ENCODE measurements around the gene ACTR1B.

ACTR1B gene

GRCh38 chr2:97671526-97671925 lies 7.7 kb upstream of the ACTR1B start:
- H3K4me3 ChIP-seq (ENCODE audit: low read length) = no peak overlapping the region

DNA sequence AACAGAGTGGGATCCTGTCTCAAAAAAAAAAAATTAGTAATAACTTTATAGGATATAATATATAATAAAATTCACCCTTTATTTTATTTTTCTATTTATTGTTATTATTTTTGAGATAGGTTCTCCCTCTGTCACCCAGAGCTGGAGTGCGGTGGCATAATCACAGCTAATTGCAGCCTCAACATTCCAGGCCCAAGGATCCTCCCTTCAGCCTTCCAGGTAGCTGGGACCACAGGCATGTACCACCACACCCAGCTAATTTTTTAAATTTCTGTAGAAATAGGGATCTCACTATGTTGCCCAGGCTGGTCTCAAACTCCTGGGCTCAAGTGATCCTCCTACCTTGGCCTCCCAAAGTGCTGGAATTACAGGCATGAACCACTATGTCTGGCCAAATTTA lies 6.6 kb upstream of the ACTR1B start:
- Histone ChIP-seq H2AFZ (ENCODE audit: low read depth, low read length) (no peak overlapping the region), H3K9me3 (ENCODE audit: insufficient read depth, low read length) (no peaks in the 10 kb centered on the region), H3K4me3 (ENCODE audit: low read length) (no peak overlapping the region), H4K20me1 (ENCODE audit: insufficient read depth, low read length) (no peaks in the 10 kb centered on the region), H3K4me1 (ENCODE audit: low read length) (peaks cover 17% of the 10 kb centered on the region), H3K36me3 (replicated peaks; ENCODE audit: low read depth, low read length) (no peaks in the 10 kb centered on the region), H3K9ac (ENCODE audit: low read length) (no peak overlapping the region), H3K79me2 (ENCODE audit: low read length) (no peaks in the 10 kb centered on the region), H3K4me2 (ENCODE audit: low read length) (no peak overlapping the region), H3K27ac (ENCODE audit: low read length) (no peak overlapping the region), H3K27me3 (ENCODE audit: low read depth, low read length) (no peaks in the 10 kb centered on the region)
- TF ChIP-seq, protein P1, sequence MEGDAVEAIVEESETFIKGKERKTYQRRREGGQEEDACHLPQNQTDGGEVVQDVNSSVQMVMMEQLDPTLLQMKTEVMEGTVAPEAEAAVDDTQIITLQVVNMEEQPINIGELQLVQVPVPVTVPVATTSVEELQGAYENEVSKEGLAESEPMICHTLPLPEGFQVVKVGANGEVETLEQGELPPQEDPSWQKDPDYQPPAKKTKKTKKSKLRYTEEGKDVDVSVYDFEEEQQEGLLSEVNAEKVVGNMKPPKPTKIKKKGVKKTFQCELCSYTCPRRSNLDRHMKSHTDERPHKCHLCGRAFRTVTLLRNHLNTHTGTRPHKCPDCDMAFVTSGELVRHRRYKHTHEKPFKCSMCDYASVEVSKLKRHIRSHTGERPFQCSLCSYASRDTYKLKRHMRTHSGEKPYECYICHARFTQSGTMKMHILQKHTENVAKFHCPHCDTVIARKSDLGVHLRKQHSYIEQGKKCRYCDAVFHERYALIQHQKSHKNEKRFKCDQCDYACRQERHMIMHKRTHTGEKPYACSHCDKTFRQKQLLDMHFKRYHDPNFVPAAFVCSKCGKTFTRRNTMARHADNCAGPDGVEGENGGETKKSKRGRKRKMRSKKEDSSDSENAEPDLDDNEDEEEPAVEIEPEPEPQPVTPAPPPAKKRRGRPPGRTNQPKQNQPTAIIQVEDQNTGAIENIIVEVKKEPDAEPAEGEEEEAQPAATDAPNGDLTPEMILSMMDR (IDR thresholded peaks at IDR 0.05; ENCODE audit: low read depth, low read length) = no peak
- no peak for TF ChIP-seq EZH2phosphoT487 (IDR thresholded peaks at IDR 0.05; ENCODE audit: low read depth)

More at GRCh38 chr2:97671526-97671925, 7.7 kb upstream of the ACTR1B start:
- Histone ChIP-seq H3K9me3 (ENCODE audit: insufficient read depth, low read length) (no peaks in the 10 kb centered on the region), H3K9ac (ENCODE audit: low read length) (no peak overlapping the region), H3K36me3 (replicated peaks; ENCODE audit: low read depth, low read length) (no peaks in the 10 kb centered on the region), H3K79me2 (ENCODE audit: low read length) (no peaks in the 10 kb centered on the region), H3K27ac (ENCODE audit: low read length) (no peak overlapping the region), H3K4me1 (ENCODE audit: low read length) (peaks cover 17% of the 10 kb centered on the region), H3K4me2 (ENCODE audit: low read length) (no peak overlapping the region), H2AFZ (ENCODE audit: low read depth, low read length) (no peak overlapping the region), H3K27me3 (ENCODE audit: low read depth, low read length) (no peaks in the 10 kb centered on the region), H4K20me1 (ENCODE audit: insufficient read depth, low read length) (no peaks in the 10 kb centered on the region)
- TF ChIP-seq EZH2phosphoT487 (IDR thresholded peaks at IDR 0.05; ENCODE audit: low read depth) = no peak

DNA sequence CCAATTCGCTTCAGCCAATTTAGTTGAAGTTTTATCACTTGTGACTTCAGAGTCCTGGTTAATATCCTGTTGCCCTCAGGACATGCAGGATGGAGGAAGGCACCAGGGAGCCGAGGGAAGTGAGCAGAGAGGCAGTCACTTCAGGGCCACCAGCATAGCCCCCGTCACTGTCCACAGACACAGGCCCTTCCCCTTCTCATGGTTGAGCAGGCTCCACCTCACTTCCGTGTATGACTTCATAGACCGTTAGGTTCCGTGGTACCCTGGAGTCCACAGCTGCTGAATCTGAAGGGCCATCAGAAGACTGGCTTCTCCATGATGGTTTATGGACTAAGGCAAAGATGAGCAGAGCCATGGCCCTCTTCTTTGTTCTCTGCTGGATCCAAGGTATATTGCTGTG lies 5.6 kb upstream of the ACTR1B start, which contains the start of gene C2orf92:
C2orf92 (plus strand) TSS at position 266 of the 400 bp plus-strand sequence; CDS start at position 342, 76 bp downstream.
- Histone ChIP-seq H3K4me3 (ENCODE audit: low read length) (no peak within 1 kb of the TSS), H3K27me3 (ENCODE audit: low read depth, low read length) (no peaks in the 10 kb centered on the region), H3K9ac (ENCODE audit: low read length) (no peak within 1 kb of the TSS), H3K27ac (ENCODE audit: low read length) (no peak within 1 kb of the TSS), H3K4me2 (ENCODE audit: low read length) (no peak within 1 kb of the TSS), H3K79me2 (ENCODE audit: low read length) (no peaks in the 10 kb centered on the region), H2AFZ (ENCODE audit: low read depth, low read length) (no peak within 1 kb of the TSS), H3K9me3 (ENCODE audit: insufficient read depth, low read length) (no peaks in the 10 kb centered on the region), H4K20me1 (ENCODE audit: insufficient read depth, low read length) (no peaks in the 10 kb centered on the region), H3K4me1 (ENCODE audit: low read length) (peaks cover 15% of the 10 kb centered on the region), H3K36me3 (replicated peaks; ENCODE audit: low read depth, low read length) (no peaks in the 10 kb centered on the region)
- no peak for TF ChIP-seq EZH2phosphoT487 (IDR thresholded peaks at IDR 0.05; ENCODE audit: low read depth)
- TF ChIP-seq, protein P1 (IDR thresholded peaks at IDR 0.05; ENCODE audit: low read depth, low read length) = no peak

- Histone ChIP-seq H3K4me2 (ENCODE audit: low read length) (peak overlapping the region; percentile 62), H3K36me3 (replicated peaks; ENCODE audit: low read depth, low read length) (no peaks in the 10 kb centered on the region), H3K27ac (ENCODE audit: low read length) (peak overlapping the region; percentile 56), H4K20me1 (ENCODE audit: insufficient read depth, low read length) (peaks cover 8% of the 10 kb centered on the region), H3K4me1 (ENCODE audit: low read length) (peaks cover 15% of the 10 kb centered on the region), H3K79me2 (ENCODE audit: low read length) (peaks cover 34% of the 10 kb centered on the region), H2AFZ (ENCODE audit: low read depth, low read length) (peak overlapping the region; percentile 78), H3K9me3 (ENCODE audit: insufficient read depth, low read length) (no peaks in the 10 kb centered on the region), H3K9ac (ENCODE audit: low read length) (peak overlapping the region; percentile 81), H3K27me3 (ENCODE audit: low read depth, low read length) (no peaks in the 10 kb centered on the region), H3K4me3 (ENCODE audit: low read length) (peak overlapping the region; percentile 80)
- TF ChIP-seq EZH2phosphoT487 (IDR thresholded peaks at IDR 0.05; ENCODE audit: low read depth) = no peak
- TF ChIP-seq, protein P1 (IDR thresholded peaks at IDR 0.05; ENCODE audit: low read depth, low read length) = no peak
These were observed 759 bp upstream of the ACTR1B start for GRCh38 chr2:97664636-97664970.

DNA sequence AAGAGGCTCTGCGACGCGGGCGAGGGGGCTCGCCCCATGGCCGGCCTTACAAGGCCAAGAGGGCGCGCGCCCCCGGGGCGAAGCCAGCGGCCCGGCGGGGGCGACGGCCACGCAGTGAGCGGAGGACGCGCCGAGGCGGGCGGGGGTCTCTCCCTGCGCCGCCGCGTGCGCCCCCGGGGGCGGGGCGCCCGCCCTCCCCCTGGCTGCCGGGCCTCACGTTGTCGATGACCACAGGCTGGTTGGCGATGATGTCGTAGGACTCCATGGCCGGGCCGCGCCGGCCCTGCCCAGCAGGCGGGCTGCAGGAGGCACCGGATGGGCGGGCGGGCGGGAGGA lies 250 bp downstream of the ACTR1B start:
- TF ChIP-seq EZH2phosphoT487 (IDR thresholded peaks at IDR 0.05; ENCODE audit: low read depth) = no peak
- TF ChIP-seq, protein P1 (IDR thresholded peaks at IDR 0.05; ENCODE audit: low read depth, low read length) = no peak
- peaks cover 34% of the 10 kb centered on the region for H3K79me2 ChIP-seq (ENCODE audit: low read length)
- H2AFZ ChIP-seq (ENCODE audit: low read depth, low read length) = no peak overlapping the region
- H4K20me1 ChIP-seq (ENCODE audit: insufficient read depth, low read length) = peaks cover 8% of the 10 kb centered on the region
- H3K4me1 ChIP-seq (ENCODE audit: low read length) = peaks cover 15% of the 10 kb centered on the region
- H3K27me3 ChIP-seq (ENCODE audit: low read depth, low read length) = no peaks in the 10 kb centered on the region
- H3K9me3 ChIP-seq (ENCODE audit: insufficient read depth, low read length) = no peaks in the 10 kb centered on the region
- peak overlapping the region; percentile 93 for H3K4me2 ChIP-seq (ENCODE audit: low read length)
- peak overlapping the region; percentile 33 for H3K27ac ChIP-seq (ENCODE audit: low read length)
- H3K36me3 ChIP-seq (replicated peaks; ENCODE audit: low read depth, low read length) = peaks cover 3% of the 10 kb centered on the region
- H3K4me3 ChIP-seq (ENCODE audit: low read length) = peak overlapping the region; percentile 95
- peak overlapping the region; percentile 87 for H3K9ac ChIP-seq (ENCODE audit: low read length)
